ENCODE results near the gene PLA2G2E. TPM values are rescaled to one million over a fixed set of nuclear protein-coding genes. Genes with fewer than 3 reads are reported as not detected.

Gene PLA2G2E
- total RNA-seq, 1 donor from 2014 or later: not detected

GRCh38 chr1:19926296-19927129 lies 3.1 kb upstream of the PLA2G2E start:
- no peak for TF ChIP-seq CTCF (IDR thresholded peaks at IDR 0.05)
- Histone ChIP-seq H3K36me3 (no peaks in the 10 kb centered on the region), H3K27me3 (no peaks in the 10 kb centered on the region), H3K27ac (no peak overlapping the region), H3K9me3 (no peaks in the 10 kb centered on the region), H3K4me1 (no peaks in the 10 kb centered on the region), H3K4me3 (no peak overlapping the region)
- ATAC-seq: no peak
- no peak for DNase-seq
- intact Hi-C loops (cut with DNase I): no loop called here

- no peak for DNase-seq
- intact Hi-C loops (cut with DNase I): no loop called here
- no peak for ATAC-seq
- no peak for TF ChIP-seq CTCF (IDR thresholded peaks at IDR 0.05)
- Histone ChIP-seq H3K4me1 (no peaks in the 10 kb centered on the region), H3K36me3 (no peaks in the 10 kb centered on the region), H3K27ac (no peak overlapping the region), H3K4me3 (no peak overlapping the region), H3K27me3 (no peaks in the 10 kb centered on the region), H3K9me3 (no peaks in the 10 kb centered on the region)
Observed at GRCh38 chr1:19925342-19926070, 2.1 kb upstream of the PLA2G2E start.

- Histone ChIP-seq H3K27ac (no peak overlapping the region), H3K4me1 (no peaks in the 10 kb centered on the region), H3K36me3 (no peaks in the 10 kb centered on the region), H3K4me3 (no peak overlapping the region), H3K9me3 (no peaks in the 10 kb centered on the region), H3K27me3 (no peaks in the 10 kb centered on the region)
- DNase-seq (no peak), ATAC-seq (no peak)
- intact Hi-C loops (cut with DNase I): no loop called here
- no peak for TF ChIP-seq CTCF (IDR thresholded peaks at IDR 0.05)
Observed at GRCh38 chr1:19923953-19924346, 533 bp upstream of the PLA2G2E start.

- DNase-seq: no peak
- no peaks in the 10 kb centered on the region for H3K4me1 ChIP-seq
- intact Hi-C loops (cut with DNase I): no loop called here
- TF ChIP-seq CTCF (IDR thresholded peaks at IDR 0.05): no peak
- H3K27me3 ChIP-seq: no peaks in the 10 kb centered on the region
- no peaks in the 10 kb centered on the region for H3K9me3 ChIP-seq
- no peaks in the 10 kb centered on the region for H3K36me3 ChIP-seq
- no peak overlapping the region for H3K27ac ChIP-seq
- ATAC-seq: no peak
- H3K4me3 ChIP-seq: no peak overlapping the region
Observed at GRCh38 chr1:19922015-19922688, 1.3 kb downstream of the PLA2G2E start.

- Histone ChIP-seq H3K9me3 (no peaks in the 10 kb centered on the region), H3K27me3 (no peaks in the 10 kb centered on the region), H3K36me3 (no peaks in the 10 kb centered on the region), H3K4me3 (no peak overlapping the region), H3K4me1 (no peaks in the 10 kb centered on the region), H3K27ac (no peak overlapping the region)
- ATAC-seq (no peak), DNase-seq (no peak)
- TF ChIP-seq CTCF (IDR thresholded peaks at IDR 0.05): no peak
- intact Hi-C loops (cut with DNase I): no loop called here
Observed at GRCh38 chr1:19921310-19921709, 2.1 kb downstream of the PLA2G2E start.
